HepG2 (cell line): ENCODE data around the gene CCDC183. TPM values are rescaled to one million over a fixed set of nuclear protein-coding genes. Genes with fewer than 3 reads are reported as not detected.

Experiments
- DRAP1 ChIP-seq: IDR thresholded peaks from 2 replicates; pipeline ENCODE4 v1.6.1; 2016; ENCODE audit warnings: missing genetic modification reagents, missing compliant biosample characterization
- ETV6 ChIP-seq: sonication (generic); formaldehyde crosslinking; conservative IDR thresholded peaks from 2 replicates; pipeline ENCODE4 v1.4.0; 2020; ENCODE audit warnings: missing genetic modification reagents
- GABPA ChIP-seq, 2 experiments: IDR thresholded peaks; 2 replicates each; pipeline ENCODE4 v1.6.1; 2011 to 2016; ENCODE audit warnings: low read depth in 2 of 2, low read length in 1 of 2, missing biosample characterization in 1 of 2, missing genetic modification characterization in 1 of 2
- GABPB1 ChIP-seq: IDR thresholded peaks from 2 replicates; pipeline ENCODE4 v1.6.1; 2016; ENCODE audit warnings: mild to moderate bottlenecking, missing genetic modification reagents, moderate library complexity, missing compliant biosample characterization
- JUN ChIP-seq: sonication (generic); formaldehyde crosslinking; IDR thresholded peaks from 2 replicates; pipeline ENCODE4 v1.4.0; 2020; ENCODE audit warnings: mild to moderate bottlenecking, missing genetic modification reagents
- LCORL ChIP-seq, 2 experiments: fragments of 450-650 bp in 1 of 2; sonication (generic) in 1 of 2; formaldehyde crosslinking in 1 of 2; IDR thresholded peaks; 2 replicates each; pipeline versions ENCODE4 v1.5.0 to v1.6.1; 2017 to 2020; ENCODE audit warnings: antibody characterized with exemption in 1 of 2, missing genetic modification reagents in 1 of 2
- MED1 ChIP-seq: sonication (generic); formaldehyde crosslinking; IDR thresholded peaks from 2 replicates; pipeline ENCODE4 v1.4.0; 2020; ENCODE audit warnings: missing genetic modification reagents
- MIER2 ChIP-seq: IDR thresholded peaks from 2 replicates; pipeline ENCODE4 v1.6.1; 2016; ENCODE audit warnings: missing biosample characterization, missing genetic modification reagents
- TOE1 ChIP-seq: sonication (generic); formaldehyde crosslinking; IDR thresholded peaks from 2 replicates; pipeline ENCODE4 v1.4.0; 2020; ENCODE audit warnings: mild to moderate bottlenecking, missing genetic modification reagents
- ZBTB7A ChIP-seq: sonication (generic); formaldehyde crosslinking; IDR thresholded peaks from 2 replicates; pipeline ENCODE4 v1.8.0; 2022; ENCODE audit warnings: mild to moderate bottlenecking, missing genetic modification reagents
- ZC3H4 ChIP-seq: sonication (generic); formaldehyde crosslinking; IDR thresholded peaks from 2 replicates; pipeline ENCODE4 v1.4.0; 2020; ENCODE audit warnings: missing genetic modification reagents, borderline replicate concordance
- ZFP41 ChIP-seq: sonication (generic); formaldehyde crosslinking; IDR thresholded peaks from 2 replicates; pipeline ENCODE4 v1.4.0; 2020; ENCODE audit warnings: mild to moderate bottlenecking, missing genetic modification reagents, borderline replicate concordance
- ZNF142 ChIP-seq: sonication (generic); formaldehyde crosslinking; IDR thresholded peaks from 2 replicates; pipeline ENCODE4 v1.4.0; 2020; ENCODE audit warnings: missing genetic modification reagents
- ZNF230 ChIP-seq: sonication (generic); formaldehyde crosslinking; IDR thresholded peaks from 2 replicates; pipeline ENCODE4 v1.4.0; 2020; ENCODE audit warnings: mild to moderate bottlenecking, missing genetic modification reagents
- ZNF550 ChIP-seq: sonication (generic); formaldehyde crosslinking; IDR thresholded peaks from 2 replicates; pipeline ENCODE4 v1.4.0; 2020; ENCODE audit warnings: mild to moderate bottlenecking, missing genetic modification reagents, borderline replicate concordance
- ZNF780A ChIP-seq: sonication (generic); formaldehyde crosslinking; IDR thresholded peaks from 2 replicates; pipeline ENCODE4 v1.8.0; 2022; ENCODE audit warnings: mild to moderate bottlenecking, missing genetic modification reagents, moderate library complexity
- polyA plus RNA-seq, 8 experiments: library from polyadenylated mRNA; depleted of rRNA in 3 of 8; stranded (reverse) in 7 of 8; unstranded in 1 of 8; fragments of >200 nt; fragmentation: Illumina TruSeq in 4 of 8; extraction: Trizol in 4 of 8; gene quantifications; 2 replicates each; pipeline versions ENCODE4 v1.2.1 to v1.2.3, GENCODE V29; 2011 to 2016; ENCODE audit warnings: low read depth in 4 of 8, missing spikeins in 1 of 8, mixed read lengths in 1 of 8; ENCODE audit not compliant: insufficient read depth in 1 of 8
- total RNA-seq, 5 experiments: library from RNA; depleted of rRNA; stranded (reverse); fragments of >200 nt; fragmentation: Illumina TruSeq; extraction: Trizol; gene quantifications; 2 replicates each; pipeline ENCODE4 v1.2.3, GENCODE V29; 2016; ENCODE audit warnings: low read depth in 1 of 5
- TF ChIP-seq, protein P1 (sequence below): sonication (generic); formaldehyde crosslinking; IDR thresholded peaks from 2 replicates; pipeline ENCODE4 v1.4.0; 2020; ENCODE audit warnings: mild to moderate bottlenecking, missing genetic modification reagents
- TF ChIP-seq, protein P2 (sequence below): sonication (generic); formaldehyde crosslinking; IDR thresholded peaks from 2 replicates; pipeline ENCODE4 v1.4.0; 2020; ENCODE audit warnings: mild to moderate bottlenecking, missing genetic modification reagents

Gene CCDC183
- total and polyA plus RNA-seq, 2 of the 13 experiments (the other 11 are each of a cell fraction or from before 2014, with no cell fraction given): 5.0 to 66.4 TPM

DNA sequence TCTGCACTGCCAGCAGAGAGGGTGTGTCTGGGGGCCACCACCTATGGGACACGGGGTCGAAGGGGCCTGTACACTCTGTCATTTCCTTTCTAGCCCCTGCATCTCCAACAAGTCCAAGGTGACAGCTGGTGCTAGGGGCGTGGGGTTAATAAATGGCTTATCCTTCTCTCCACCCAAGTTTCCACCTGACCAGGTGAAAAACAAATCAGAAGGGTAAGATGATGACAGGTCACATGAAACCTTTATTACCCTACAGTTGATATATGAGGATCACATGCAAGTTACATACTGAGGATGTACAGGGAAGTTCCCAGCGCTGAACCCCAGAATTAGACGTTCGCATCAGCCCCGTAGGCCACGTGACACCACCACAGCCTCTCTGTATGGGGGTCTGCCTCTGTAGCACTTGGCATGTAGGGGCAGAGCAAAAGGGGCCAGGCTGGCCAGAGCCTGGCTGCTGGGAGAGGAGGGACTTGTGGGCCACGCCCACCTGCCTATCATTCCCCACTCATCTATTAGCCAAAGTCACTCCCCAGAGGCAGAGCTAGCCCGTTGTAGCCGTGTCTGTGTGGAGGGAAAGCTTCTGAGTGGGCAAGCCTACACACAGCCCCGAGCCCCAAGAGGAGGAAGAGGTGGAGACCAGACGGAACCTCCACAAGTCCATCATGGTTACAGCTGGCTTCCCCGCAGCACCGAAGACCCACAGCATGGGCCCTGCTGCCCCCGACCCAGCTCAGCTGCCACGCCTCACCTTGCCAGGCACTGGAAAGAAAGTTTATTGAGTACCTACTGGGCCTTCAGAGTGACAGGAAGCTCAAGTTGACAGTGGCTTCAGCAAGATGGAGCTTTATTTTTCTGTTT, 2.8 kb upstream of the CCDC183 start (continued):
- TF ChIP-seq, protein P1, sequence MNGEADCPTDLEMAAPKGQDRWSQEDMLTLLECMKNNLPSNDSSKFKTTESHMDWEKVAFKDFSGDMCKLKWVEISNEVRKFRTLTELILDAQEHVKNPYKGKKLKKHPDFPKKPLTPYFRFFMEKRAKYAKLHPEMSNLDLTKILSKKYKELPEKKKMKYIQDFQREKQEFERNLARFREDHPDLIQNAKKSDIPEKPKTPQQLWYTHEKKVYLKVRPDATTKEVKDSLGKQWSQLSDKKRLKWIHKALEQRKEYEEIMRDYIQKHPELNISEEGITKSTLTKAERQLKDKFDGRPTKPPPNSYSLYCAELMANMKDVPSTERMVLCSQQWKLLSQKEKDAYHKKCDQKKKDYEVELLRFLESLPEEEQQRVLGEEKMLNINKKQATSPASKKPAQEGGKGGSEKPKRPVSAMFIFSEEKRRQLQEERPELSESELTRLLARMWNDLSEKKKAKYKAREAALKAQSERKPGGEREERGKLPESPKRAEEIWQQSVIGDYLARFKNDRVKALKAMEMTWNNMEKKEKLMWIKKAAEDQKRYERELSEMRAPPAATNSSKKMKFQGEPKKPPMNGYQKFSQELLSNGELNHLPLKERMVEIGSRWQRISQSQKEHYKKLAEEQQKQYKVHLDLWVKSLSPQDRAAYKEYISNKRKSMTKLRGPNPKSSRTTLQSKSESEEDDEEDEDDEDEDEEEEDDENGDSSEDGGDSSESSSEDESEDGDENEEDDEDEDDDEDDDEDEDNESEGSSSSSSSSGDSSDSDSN (CRISPR knock-in tag): no peak
- TF ChIP-seq ZNF142 (no peak), JUN (no peak), ZC3H4 (CRISPR knock-in tag) (no peak), DRAP1 (CRISPR knock-in tag) (peak; percentile 30; the same call in 1 of the 2 replicates), ZBTB7A (CRISPR knock-in tag) (no peak), GABPA (IDR thresholded peaks at IDR 0.05; ENCODE audit: low read depth, low read length) (no peak), GABPA (CRISPR knock-in tag; IDR thresholded peaks at IDR 0.05; ENCODE audit: low read depth) (no peak), LCORL (IDR thresholded peaks at IDR 0.05) (no peak), LCORL (CRISPR knock-in tag; IDR thresholded peaks at IDR 0.05) (peak; percentile 52; the same call in 1 of the 2 replicates), MED1 (CRISPR knock-in tag) (0 out of 2 replicates have a peak, but pooled peaks have one; percentile 42), ZNF230 (CRISPR knock-in tag) (no peak), ZNF780A (CRISPR knock-in tag) (no peak), MIER2 (CRISPR knock-in tag) (no peak), ZNF550 (CRISPR knock-in tag) (no peak), ZFP41 (CRISPR knock-in tag) (no peak), ETV6 (CRISPR knock-in tag) (no peak), GABPB1 (CRISPR knock-in tag) (peak; percentile 22; the same call in 1 of the 2 replicates), TOE1 (CRISPR knock-in tag) (no peak)
- TF ChIP-seq, protein P2, sequence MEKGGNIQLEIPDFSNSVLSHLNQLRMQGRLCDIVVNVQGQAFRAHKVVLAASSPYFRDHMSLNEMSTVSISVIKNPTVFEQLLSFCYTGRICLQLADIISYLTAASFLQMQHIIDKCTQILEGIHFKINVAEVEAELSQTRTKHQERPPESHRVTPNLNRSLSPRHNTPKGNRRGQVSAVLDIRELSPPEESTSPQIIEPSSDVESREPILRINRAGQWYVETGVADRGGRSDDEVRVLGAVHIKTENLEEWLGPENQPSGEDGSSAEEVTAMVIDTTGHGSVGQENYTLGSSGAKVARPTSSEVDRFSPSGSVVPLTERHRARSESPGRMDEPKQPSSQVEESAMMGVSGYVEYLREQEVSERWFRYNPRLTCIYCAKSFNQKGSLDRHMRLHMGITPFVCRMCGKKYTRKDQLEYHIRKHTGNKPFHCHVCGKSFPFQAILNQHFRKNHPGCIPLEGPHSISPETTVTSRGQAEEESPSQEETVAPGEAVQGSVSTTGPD: no peak
